ENCODE results near the gene MCF2L2.

DNA sequence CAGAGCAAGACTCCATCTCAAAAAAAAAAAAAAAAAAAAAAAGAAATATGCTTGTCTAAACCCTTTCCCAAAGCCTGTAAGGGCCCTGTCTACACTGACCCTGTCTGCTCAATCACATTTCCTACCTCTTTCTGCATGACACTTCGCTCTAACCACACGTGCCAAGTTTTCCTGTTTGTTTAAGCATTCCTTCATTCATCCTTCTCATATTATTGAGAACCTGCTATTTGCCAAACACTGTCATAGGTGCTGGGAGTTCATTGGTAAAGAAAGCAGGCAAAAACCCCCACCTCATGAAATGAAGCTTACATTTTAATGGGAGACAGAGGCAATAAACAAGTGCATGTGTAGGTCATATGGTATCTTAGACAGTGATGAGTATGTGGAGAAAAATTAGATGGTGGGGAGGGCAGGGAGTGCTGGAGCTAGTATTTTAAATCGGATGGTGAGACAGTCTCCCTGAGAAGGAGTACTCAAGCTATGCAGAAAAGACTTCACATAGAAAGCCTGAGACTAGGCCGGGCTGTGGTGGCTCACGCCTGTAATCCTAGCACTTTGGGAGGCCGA, 127.3 kb downstream of the MCF2L2 start:
- TF ChIP-seq JUNB (IDR thresholded peaks at IDR 0.05; ENCODE audit: unreplicated experiment) (no peak), POLR2AphosphoS5 (IDR thresholded peaks at IDR 0.05; ENCODE audit: low read depth) (no peak), EZH2 (IDR thresholded peaks at IDR 0.05; ENCODE audit: low read depth, unreplicated experiment) (no peak), CREB1 (CRISPR knock-in tag; IDR thresholded peaks at IDR 0.05; ENCODE audit: low read depth) (no peak), ZNF331 (CRISPR knock-in tag; IDR thresholded peaks at IDR 0.05; ENCODE audit: low read depth) (no peak)
- TF ChIP-seq, protein P1, sequence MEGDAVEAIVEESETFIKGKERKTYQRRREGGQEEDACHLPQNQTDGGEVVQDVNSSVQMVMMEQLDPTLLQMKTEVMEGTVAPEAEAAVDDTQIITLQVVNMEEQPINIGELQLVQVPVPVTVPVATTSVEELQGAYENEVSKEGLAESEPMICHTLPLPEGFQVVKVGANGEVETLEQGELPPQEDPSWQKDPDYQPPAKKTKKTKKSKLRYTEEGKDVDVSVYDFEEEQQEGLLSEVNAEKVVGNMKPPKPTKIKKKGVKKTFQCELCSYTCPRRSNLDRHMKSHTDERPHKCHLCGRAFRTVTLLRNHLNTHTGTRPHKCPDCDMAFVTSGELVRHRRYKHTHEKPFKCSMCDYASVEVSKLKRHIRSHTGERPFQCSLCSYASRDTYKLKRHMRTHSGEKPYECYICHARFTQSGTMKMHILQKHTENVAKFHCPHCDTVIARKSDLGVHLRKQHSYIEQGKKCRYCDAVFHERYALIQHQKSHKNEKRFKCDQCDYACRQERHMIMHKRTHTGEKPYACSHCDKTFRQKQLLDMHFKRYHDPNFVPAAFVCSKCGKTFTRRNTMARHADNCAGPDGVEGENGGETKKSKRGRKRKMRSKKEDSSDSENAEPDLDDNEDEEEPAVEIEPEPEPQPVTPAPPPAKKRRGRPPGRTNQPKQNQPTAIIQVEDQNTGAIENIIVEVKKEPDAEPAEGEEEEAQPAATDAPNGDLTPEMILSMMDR (conservative IDR thresholded peaks at IDR 0.05; ENCODE audit: low read depth in 2 of 2) = no peak
- TF ChIP-seq, protein P2, sequence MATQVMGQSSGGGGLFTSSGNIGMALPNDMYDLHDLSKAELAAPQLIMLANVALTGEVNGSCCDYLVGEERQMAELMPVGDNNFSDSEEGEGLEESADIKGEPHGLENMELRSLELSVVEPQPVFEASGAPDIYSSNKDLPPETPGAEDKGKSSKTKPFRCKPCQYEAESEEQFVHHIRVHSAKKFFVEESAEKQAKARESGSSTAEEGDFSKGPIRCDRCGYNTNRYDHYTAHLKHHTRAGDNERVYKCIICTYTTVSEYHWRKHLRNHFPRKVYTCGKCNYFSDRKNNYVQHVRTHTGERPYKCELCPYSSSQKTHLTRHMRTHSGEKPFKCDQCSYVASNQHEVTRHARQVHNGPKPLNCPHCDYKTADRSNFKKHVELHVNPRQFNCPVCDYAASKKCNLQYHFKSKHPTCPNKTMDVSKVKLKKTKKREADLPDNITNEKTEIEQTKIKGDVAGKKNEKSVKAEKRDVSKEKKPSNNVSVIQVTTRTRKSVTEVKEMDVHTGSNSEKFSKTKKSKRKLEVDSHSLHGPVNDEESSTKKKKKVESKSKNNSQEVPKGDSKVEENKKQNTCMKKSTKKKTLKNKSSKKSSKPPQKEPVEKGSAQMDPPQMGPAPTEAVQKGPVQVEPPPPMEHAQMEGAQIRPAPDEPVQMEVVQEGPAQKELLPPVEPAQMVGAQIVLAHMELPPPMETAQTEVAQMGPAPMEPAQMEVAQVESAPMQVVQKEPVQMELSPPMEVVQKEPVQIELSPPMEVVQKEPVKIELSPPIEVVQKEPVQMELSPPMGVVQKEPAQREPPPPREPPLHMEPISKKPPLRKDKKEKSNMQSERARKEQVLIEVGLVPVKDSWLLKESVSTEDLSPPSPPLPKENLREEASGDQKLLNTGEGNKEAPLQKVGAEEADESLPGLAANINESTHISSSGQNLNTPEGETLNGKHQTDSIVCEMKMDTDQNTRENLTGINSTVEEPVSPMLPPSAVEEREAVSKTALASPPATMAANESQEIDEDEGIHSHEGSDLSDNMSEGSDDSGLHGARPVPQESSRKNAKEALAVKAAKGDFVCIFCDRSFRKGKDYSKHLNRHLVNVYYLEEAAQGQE (IDR thresholded peaks at IDR 0.05; ENCODE audit: unreplicated experiment) = no peak
- TF ChIP-seq, protein P3, sequence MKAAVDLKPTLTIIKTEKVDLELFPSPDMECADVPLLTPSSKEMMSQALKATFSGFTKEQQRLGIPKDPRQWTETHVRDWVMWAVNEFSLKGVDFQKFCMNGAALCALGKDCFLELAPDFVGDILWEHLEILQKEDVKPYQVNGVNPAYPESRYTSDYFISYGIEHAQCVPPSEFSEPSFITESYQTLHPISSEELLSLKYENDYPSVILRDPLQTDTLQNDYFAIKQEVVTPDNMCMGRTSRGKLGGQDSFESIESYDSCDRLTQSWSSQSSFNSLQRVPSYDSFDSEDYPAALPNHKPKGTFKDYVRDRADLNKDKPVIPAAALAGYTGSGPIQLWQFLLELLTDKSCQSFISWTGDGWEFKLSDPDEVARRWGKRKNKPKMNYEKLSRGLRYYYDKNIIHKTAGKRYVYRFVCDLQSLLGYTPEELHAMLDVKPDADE (IDR thresholded peaks at IDR 0.05) = no peak

All from GM23338 (cell line).